T-cell (primary cell): ENCODE measurements around the gene CTDSPL. TPM values are rescaled to one million over a fixed set of nuclear protein-coding genes. Genes with fewer than 3 reads are reported as not detected.

ENCODE experiments used
- ATAC-seq, 4 experiments: fragments of 200-7000 bp in 3 of 4; fragments of 150-1000 bp in 1 of 4; cut with Tn5 transposase; replicated peaks in 1 of 4; 1 replicate in 3 of 4; 2 replicates in 1 of 4; pipeline ENCODE4 v1.10.0; 2021; ENCODE audit warnings: moderate library complexity in 3 of 4, mild to moderate bottlenecking in 2 of 4, moderate number of reproducible peaks in 1 of 4
- CTCF ChIA-PET, 2 donors: fragments of 300-600 bp; sonication (Branson Sonifier 250); formaldehyde crosslinking; loops; one replicate each; lab custom pipeline; 2022; ENCODE audit warnings: antibody characterized with exemption in 2 of 2; lab: Charles Lee
- POLR2A ChIA-PET, 2 donors: fragments of 300-600 bp; sonication (Branson Sonifier 250); formaldehyde crosslinking; loops; one replicate each; lab custom pipeline; 2022; ENCODE audit warnings: antibody characterized with exemption in 2 of 2; lab: Charles Lee
- DNase-seq, 35 experiments: peaks; one replicate each; pipeline versions ENCODE4 v3.0.0 to v3.0.0-alpha.2; 2013 to 2023
- H3K27ac ChIP-seq: one replicate; pipeline ENCODE4 v1.5.1; 2013; ENCODE audit warnings: low read length
- H3K27me3 ChIP-seq, 2 experiments: replicated peaks in 1 of 2; 1 replicate in 1 of 2; 2 replicates in 1 of 2; pipeline versions ENCODE4 v1.6.1 to v1.7.0; 2013; ENCODE audit warnings: low read length in 1 of 2, mixed read lengths in 1 of 2; ENCODE audit not compliant: control insufficient read depth in 2 of 2, insufficient read depth in 2 of 2; ENCODE audit errors: extremely low read depth in 1 of 2
- H3K36me3 ChIP-seq, 2 donors: 1 replicate in 1 of 2; 2 replicates in 1 of 2; pipeline versions ENCODE4 v1.6.1 to v1.7.0; 2013; ENCODE audit warnings: low read length in 1 of 2; ENCODE audit not compliant: control insufficient read depth in 2 of 2, insufficient read depth in 1 of 2; ENCODE audit errors: extremely low read depth in 1 of 2
- H3K4me1 ChIP-seq, 2 experiments: 1 replicate in 1 of 2; 2 replicates in 1 of 2; pipeline versions ENCODE4 v1.6.1 to v1.7.0; 2013; ENCODE audit warnings: low read length in 2 of 2, mixed read lengths in 1 of 2; ENCODE audit not compliant: insufficient read depth in 2 of 2, control insufficient read depth in 1 of 2; ENCODE audit errors: extremely low read depth in 1 of 2
- H3K4me3 ChIP-seq, 2 donors: 1 replicate in 1 of 2; 2 replicates in 1 of 2; pipeline versions ENCODE4 v1.5.1 to v1.7.0; 2013; ENCODE audit warnings: mild to moderate bottlenecking in 2 of 2, low read length in 1 of 2, moderate library complexity in 1 of 2; ENCODE audit not compliant: control insufficient read depth in 1 of 2; ENCODE audit errors: extremely low read depth in 1 of 2
- H3K9me3 ChIP-seq: 2 replicates; pipeline ENCODE4 v1.7.0; 2013
- H3K27ac Mint-ChIP-seq, 2 donors: one replicate each; pipeline ENCODE4 v1.8.0; 2020 to 2021; ENCODE audit warnings: mild to moderate bottlenecking in 2 of 2, mixed read lengths in 2 of 2
- H3K27me3 Mint-ChIP-seq, 2 donors: one replicate each; pipeline ENCODE4 v1.8.0; 2021 to 2022; ENCODE audit warnings: mixed read lengths in 2 of 2
- H3K36me3 Mint-ChIP-seq: one replicate; pipeline ENCODE4 v1.8.0; 2021; ENCODE audit warnings: mixed read lengths
- H3K4me1 Mint-ChIP-seq, 3 donors: one replicate each; pipeline ENCODE4 v1.8.0; 2020 to 2022; ENCODE audit warnings: mixed read lengths in 3 of 3, mild to moderate bottlenecking in 1 of 3
- H3K4me3 Mint-ChIP-seq, 3 donors: one replicate each; pipeline ENCODE4 v1.8.0; 2020 to 2022; ENCODE audit warnings: mild to moderate bottlenecking in 3 of 3, mixed read lengths in 3 of 3, moderate library complexity in 3 of 3
- H3K9me3 Mint-ChIP-seq, 3 donors: one replicate each; pipeline ENCODE4 v1.8.0; 2020 to 2022; ENCODE audit warnings: mixed read lengths in 3 of 3
- WGBS: methylation state at CpG from one replicate; pipeline ENCODE4 v1.1.5; 2013; ENCODE audit warnings: missing lambda C conversion rate; ENCODE audit not compliant: insufficient coverage; 5-methylcytosine and 5-hydroxymethylcytosine counted together
- total RNA-seq, 35 experiments: library from RNA in 6 of 35; stranded (reverse) in 6 of 35; fragments of 120-200 nt in 1 of 35; gene quantifications; one replicate each; pipeline versions ENCODE4 v1.2.1 to v1.2.4 and lab custom pipeline; 2013 to 2026

CTDSPL gene
- total RNA-seq, 5 donors from 2014 or later (not counting 1 experiment from before 2014, with no cell fraction given): 0.54 to 2.5 (median 2.0) TPM

- Histone ChIP-seq H3K27ac (no peak overlapping the region), H3K4me3 (no peak overlapping the region), H3K27me3 (no peaks in the 10 kb centered on the region), H3K4me1 (peaks cover 5 to 45% of the 10 kb centered on the region in 2 experiments), H3K36me3 (peaks cover 24 to 54% of the 10 kb centered on the region in 2 donors), H3K9me3 (no peaks in the 10 kb centered on the region)
- no peak for ATAC-seq
- peak in 2 of 35 experiments; percentile 1 to 2 for DNase-seq
- Mint-ChIP-seq H3K4me1 (peaks cover 40 to 48% (median 40%) of the 10 kb centered on the region in 3 donors), H3K4me3 (no peak overlapping the region), H3K9me3 (no peaks in the 10 kb centered on the region), H3K27me3 (no peaks in the 10 kb centered on the region), H3K27ac (no peak overlapping the region), H3K36me3 (peaks cover 23% of the 10 kb centered on the region)
- ChIA-PET CTCF (interaction anchor here (0.6 to 1.3 kb wide), 7 partner anchors 10 to 654 kb away, joined by 3 to 6 read pairs (median 3); no protein-coding TSS in a partner anchor), POLR2A (no interaction called here)
- WGBS: 100% methylated on average over 3 of the region's 9 CpGs
Observed at GRCh38 chr3:38001456-38002081, 139.9 kb downstream of the CTDSPL start.

GRCh38 chr3:38002291-38002876, 140.7 kb downstream of the CTDSPL start:
- Mint-ChIP-seq H3K4me1 (peaks cover 33 to 40% (median 34%) of the 10 kb centered on the region in 3 donors), H3K36me3 (peaks cover 18% of the 10 kb centered on the region), H3K4me3 (no peak overlapping the region), H3K9me3 (no peaks in the 10 kb centered on the region), H3K27me3 (no peaks in the 10 kb centered on the region), H3K27ac (no peak overlapping the region)
- ATAC-seq (no peak), DNase-seq (peak in 1 of 35 experiments; percentile 1)
- Histone ChIP-seq H3K27ac (no peak overlapping the region), H3K36me3 (peaks cover 24 to 58% of the 10 kb centered on the region in 2 donors), H3K4me1 (peaks cover 5 to 38% of the 10 kb centered on the region in 2 experiments), H3K4me3 (no peak overlapping the region), H3K27me3 (no peaks in the 10 kb centered on the region), H3K9me3 (no peaks in the 10 kb centered on the region)
- POLR2A ChIA-PET: no interaction called here
- CTCF ChIA-PET: interaction anchor here (0.6 to 1.3 kb wide), 3 partner anchors 9 to 28 kb away, joined by 3 to 6 read pairs (median 5); no protein-coding TSS in a partner anchor
- WGBS: 92% methylated on average over 2 of the region's 6 CpGs

- 100% methylated on average over 2 of the region's 9 CpGs for WGBS
- Mint-ChIP-seq H3K27me3 (no peaks in the 10 kb centered on the region), H3K36me3 (peaks cover 18% of the 10 kb centered on the region), H3K4me3 (no peak overlapping the region), H3K27ac (peak overlapping the region; percentile 48 to 77), H3K9me3 (no peaks in the 10 kb centered on the region), H3K4me1 (peaks cover 32 to 37% (median 33%) of the 10 kb centered on the region in 3 donors)
- Histone ChIP-seq H3K27ac (no peak overlapping the region), H3K4me3 (no peak overlapping the region), H3K27me3 (no peaks in the 10 kb centered on the region), H3K4me1 (peaks cover 5 to 32% of the 10 kb centered on the region in 2 experiments), H3K36me3 (peaks cover 22 to 64% of the 10 kb centered on the region in 2 donors), H3K9me3 (no peaks in the 10 kb centered on the region)
- no peak for ATAC-seq
- no peak for DNase-seq
- ChIA-PET POLR2A (no interaction called here), CTCF (interaction anchor here in 1 of 2 donors (1.6 kb wide), 1 partner anchor 30 kb away, joined by 14 read pairs; no protein-coding TSS in a partner anchor)
Observed at GRCh38 chr3:38002940-38003339, 141.3 kb downstream of the CTDSPL start.

- POLR2A ChIA-PET: no interaction called here
- no peak overlapping the region for H3K4me3 Mint-ChIP-seq
- DNase-seq: peak in 30 of 35 experiments; percentile 14 to 74 (median 53)
- Histone ChIP-seq H3K9me3 (no peaks in the 10 kb centered on the region), H3K27me3 (no peaks in the 10 kb centered on the region), H3K36me3 (peaks cover 21 to 68% of the 10 kb centered on the region in 2 donors), H3K27ac (no peak overlapping the region), H3K4me1 (peaks cover 1 to 28% of the 10 kb centered on the region in 2 experiments), H3K4me3 (no peak overlapping the region)
- peaks cover 18% of the 10 kb centered on the region for H3K36me3 Mint-ChIP-seq
- H3K27me3 Mint-ChIP-seq: no peaks in the 10 kb centered on the region
- H3K4me1 Mint-ChIP-seq: peaks cover 28 to 32% (median 28%) of the 10 kb centered on the region in 3 donors
- no peaks in the 10 kb centered on the region for H3K9me3 Mint-ChIP-seq
- peak overlapping the region; percentile 48 to 77 for H3K27ac Mint-ChIP-seq
- no CpG with 5 or more reads among the region's 7 CpGs for WGBS
- CTCF ChIA-PET: interaction anchor here (0.6 to 1.6 kb wide), 8 partner anchors 10 to 186 kb away, joined by 3 to 14 read pairs (median 4); no protein-coding TSS in a partner anchor
- ATAC-seq: peak; percentile 40 to 54 (median 43)
Observed at GRCh38 chr3:38003371-38003816, 141.7 kb downstream of the CTDSPL start.

GRCh38 chr3:38003817-38004414, 142.2 kb downstream of the CTDSPL start:
- peaks cover 0 to 23% of the 10 kb centered on the region in 2 experiments for H3K4me1 ChIP-seq
- Mint-ChIP-seq H3K9me3 (no peaks in the 10 kb centered on the region), H3K4me1 (peaks cover 24 to 28% (median 25%) of the 10 kb centered on the region in 3 donors), H3K36me3 (peaks cover 18% of the 10 kb centered on the region), H3K27me3 (no peaks in the 10 kb centered on the region), H3K4me3 (no peak overlapping the region), H3K27ac (peak overlapping the region; percentile 77 to 81)
- ChIA-PET POLR2A (no interaction called here), CTCF (interaction anchor here (0.6 to 1.6 kb wide), 8 partner anchors 9 to 185 kb away, joined by 3 to 14 read pairs (median 4); no protein-coding TSS in a partner anchor)
- H3K27ac ChIP-seq: no peak overlapping the region
- DNase-seq (no peak), ATAC-seq (no peak)
- WGBS: 92% methylated on average over 7 of the region's 11 CpGs
- H3K27me3 ChIP-seq: no peaks in the 10 kb centered on the region
- H3K9me3 ChIP-seq: no peaks in the 10 kb centered on the region
- no peak overlapping the region for H3K4me3 ChIP-seq
- peaks cover 21 to 73% of the 10 kb centered on the region in 2 donors for H3K36me3 ChIP-seq
